Astrocyte of the spinal cord (primary cell): ENCODE measurements around the gene ARL15.

Experiments used
- DNase-seq: peaks from one replicate; pipeline ENCODE4 v3.0.0; 2011; ENCODE audit warnings: low read depth, low spot score
- H3K4me3 ChIP-seq: 2 replicates; pipeline ENCODE4 v1.5.1; 2011; ENCODE audit warnings: low read depth, mild to moderate bottlenecking, low read length, moderate library complexity
- CTCF ChIP-seq: IDR thresholded peaks from 2 replicates; pipeline ENCODE4 v1.5.1; 2012; ENCODE audit warnings: low read depth, mild to moderate bottlenecking, low read length, inconsistent platforms
- in situ Hi-C: cut with HindIII; loops from 2 replicates; pipeline ENCODE4 v1.10.0; 2017; ENCODE audit warnings: low sequenced_read_pairs

Gene ARL15

GRCh38 chr5:53892224-53892623 is 418.1 kb downstream of the ARL15 start:
- in situ Hi-C loops: no loop called here
- H3K4me3 ChIP-seq: no peak overlapping the region
- DNase-seq: no peak
- TF ChIP-seq CTCF: no peak

DNA sequence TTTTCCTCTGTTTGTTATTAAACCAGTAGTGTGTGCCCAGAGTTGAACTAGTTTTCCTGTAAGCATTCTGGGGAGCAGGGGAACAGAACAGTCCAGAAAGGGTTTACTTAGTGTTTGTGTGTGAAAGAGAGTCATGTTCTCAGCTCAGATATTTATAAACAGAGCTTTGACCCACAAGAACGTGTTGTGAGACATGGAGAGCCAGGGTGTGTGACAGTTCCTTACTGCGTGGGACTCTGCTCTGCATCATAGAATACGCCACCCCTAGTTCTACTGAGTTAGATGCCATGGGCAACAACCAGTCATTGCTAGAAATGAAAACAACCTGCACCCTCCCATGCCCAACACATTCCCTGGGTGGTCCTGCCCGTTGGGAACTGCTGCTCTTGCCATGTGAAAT is 419.2 kb downstream of the ARL15 start:
- no peak for TF ChIP-seq CTCF
- no peak overlapping the region for H3K4me3 ChIP-seq
- in situ Hi-C loops: no loop called here
- DNase-seq: no peak

- no peak for DNase-seq
- TF ChIP-seq CTCF: no peak
- no peak overlapping the region for H3K4me3 ChIP-seq
- in situ Hi-C loops: no loop called here
Observed at GRCh38 chr5:53890490-53890889, 419.9 kb downstream of the ARL15 start.

DNA sequence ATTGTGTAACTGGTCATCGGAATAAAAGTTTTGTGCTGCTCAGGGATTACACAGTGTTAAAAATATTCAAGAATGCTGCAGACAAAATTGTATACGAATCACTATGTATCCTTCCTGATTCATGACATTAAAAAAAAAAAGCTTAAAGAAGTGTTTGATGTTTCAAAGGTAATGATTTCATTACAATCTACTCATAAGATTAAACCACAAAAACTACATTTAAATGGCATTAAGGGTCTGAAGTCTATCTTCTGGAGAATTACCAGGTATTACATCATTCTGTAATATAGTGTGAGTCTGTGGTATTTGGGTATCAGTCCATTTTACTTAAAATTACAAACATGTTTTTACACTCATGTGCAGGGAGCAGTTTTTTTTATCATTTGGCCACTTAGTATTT is 425.5 kb downstream of the ARL15 start:
- in situ Hi-C loops: no loop called here
- no peak for TF ChIP-seq CTCF
- DNase-seq: peak; percentile 6
- H3K4me3 ChIP-seq: no peak overlapping the region

GRCh38 chr5:53884417-53884816 is 426.0 kb downstream of the ARL15 start:
- no peak for DNase-seq
- in situ Hi-C loops: no loop called here
- no peak overlapping the region for H3K4me3 ChIP-seq
- no peak for TF ChIP-seq CTCF

DNA sequence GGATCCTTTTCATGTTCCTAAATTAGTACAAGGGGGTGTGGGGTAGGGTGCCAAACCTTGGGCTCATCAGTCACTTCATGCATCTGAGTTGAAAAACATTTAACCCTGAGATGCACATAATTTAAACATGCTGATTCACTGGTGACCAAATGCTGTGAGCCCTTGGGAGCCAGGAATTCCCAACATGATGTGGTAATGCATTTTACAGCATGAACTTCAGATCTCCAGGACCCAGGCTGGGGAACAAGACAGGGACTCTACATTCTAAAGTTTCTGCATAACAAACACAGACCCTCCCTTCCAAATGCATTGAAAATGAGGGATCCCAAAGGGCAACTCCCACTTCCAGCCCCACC is 427.7 kb downstream of the ARL15 start:
- TF ChIP-seq CTCF: no peak
- H3K4me3 ChIP-seq: no peak overlapping the region
- in situ Hi-C loops: no loop called here
- DNase-seq: no peak

DNA sequence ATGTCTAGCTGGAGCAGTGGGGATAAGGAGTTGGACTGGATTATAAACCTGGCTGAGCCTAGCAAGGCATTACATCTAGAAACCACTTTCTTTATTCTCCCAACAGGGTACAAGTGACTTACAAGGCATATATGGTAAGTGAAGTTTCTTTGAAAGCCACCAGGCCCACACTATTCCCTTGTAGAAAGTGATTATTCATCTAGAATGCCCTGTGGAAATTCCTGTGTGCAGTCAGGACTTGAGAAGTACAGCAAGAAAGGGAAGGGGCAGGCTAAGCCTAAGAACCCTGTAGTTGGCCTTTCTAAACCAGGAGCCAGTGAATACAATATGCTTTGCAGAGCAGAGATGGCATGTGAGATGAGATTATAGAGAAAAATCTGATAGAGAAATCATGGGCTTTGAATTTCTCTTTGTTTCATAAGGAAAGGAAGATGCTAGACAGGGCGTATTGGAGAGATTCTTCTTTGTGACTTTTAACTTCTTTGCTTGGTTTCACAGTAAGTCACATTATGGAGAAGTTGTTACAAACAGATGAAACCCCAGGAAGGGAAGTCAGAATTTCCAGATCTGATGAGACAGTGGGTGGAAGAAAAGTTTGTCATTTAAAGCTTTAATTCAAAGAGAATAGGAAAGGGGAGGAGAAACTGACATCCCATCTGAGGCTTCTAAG is 428.2 kb downstream of the ARL15 start:
- no peak overlapping the region for H3K4me3 ChIP-seq
- DNase-seq: no peak
- in situ Hi-C loops: no loop called here
- no peak for TF ChIP-seq CTCF
